HG03457 (cell line): ENCODE results near the gene LCNL1.
"Not testable (repeated sequence)": the region's sequence is repeated elsewhere in the genome, so short reads cannot be mapped to it uniquely, and the experiment has no call there.

Experiments
- ATAC-seq: cut with Tn5 transposase; IDR thresholded peaks from one replicate; pipeline ENCODE4 v1.9.1; 2021; ENCODE audit warnings: moderate number of reproducible peaks; ENCODE audit not compliant: unreplicated experiment

LCNL1 gene

GRCh38 chr9:136990242-136990911 is 7.6 kb downstream of the LCNL1 start:
- no peak for ATAC-seq

GRCh38 chr9:136991993-136992818 is 9.4 kb downstream of the LCNL1 start, which contains the start of gene PAXX:
Gene PAXX, plus strand, starts transcription at chr9:136992422. Its CDS starts 22 bp downstream, at chr9:136992444.
- ATAC-seq: peak; percentile 56

GRCh38 chr9:136992819-136993369 is 10.1 kb downstream of the LCNL1 start:
- no peak for ATAC-seq

GRCh38 chr9:136994180-136994887 is 11.5 kb downstream of the LCNL1 start:
- no peak for ATAC-seq

GRCh38 chr9:136994888-136995230 is 12.1 kb downstream of the LCNL1 start:
- no peak for ATAC-seq

GRCh38 chr9:136995362-136995761 is 12.6 kb downstream of the LCNL1 start:
- no peak for ATAC-seq

- no peak for ATAC-seq
These were observed 13.0 kb downstream of the LCNL1 start for GRCh38 chr9:136995772-136996311.

GRCh38 chr9:136996361-136997292 is 13.8 kb downstream of the LCNL1 start, which contains the start of gene CLIC3:
Gene CLIC3, minus strand, starts transcription at chr9:136996568. Its CDS starts 25 bp downstream, at chr9:136996543.
- ATAC-seq: no peak

- ATAC-seq: no peak
These were observed 14.6 kb downstream of the LCNL1 start for GRCh38 chr9:136997371-136997770.

GRCh38 chr9:136997830-136998234 is 15.0 kb downstream of the LCNL1 start:
- ATAC-seq: no peak

GRCh38 chr9:137000177-137000930 is 17.6 kb downstream of the LCNL1 start:
- ATAC-seq: no peak

- ATAC-seq: no peak
These were observed 19.3 kb downstream of the LCNL1 start for GRCh38 chr9:137001857-137002645.

- no peak for ATAC-seq
These were observed 19.9 kb downstream of the LCNL1 start for GRCh38 chr9:137002646-137003041.

GRCh38 chr9:137004285-137004684 is 21.5 kb downstream of the LCNL1 start:
- ATAC-seq: not testable (repeated sequence)

GRCh38 chr9:137006116-137007003 is 23.6 kb downstream of the LCNL1 start:
- ATAC-seq: no peak

- ATAC-seq: no peak
These were observed 24.5 kb downstream of the LCNL1 start for GRCh38 chr9:137007108-137007815.

- ATAC-seq: no peak
These were observed 25.1 kb downstream of the LCNL1 start for GRCh38 chr9:137007816-137008270.
